Measurements from ENCODE around the gene B3GAT2.

GRCh38 chr6:70998148-70998547, 41.3 kb upstream of the B3GAT2 start:
- TF ChIP-seq CTCF (IDR thresholded peaks at IDR 0.05), result no peak
- TF ChIP-seq, protein P1, sequence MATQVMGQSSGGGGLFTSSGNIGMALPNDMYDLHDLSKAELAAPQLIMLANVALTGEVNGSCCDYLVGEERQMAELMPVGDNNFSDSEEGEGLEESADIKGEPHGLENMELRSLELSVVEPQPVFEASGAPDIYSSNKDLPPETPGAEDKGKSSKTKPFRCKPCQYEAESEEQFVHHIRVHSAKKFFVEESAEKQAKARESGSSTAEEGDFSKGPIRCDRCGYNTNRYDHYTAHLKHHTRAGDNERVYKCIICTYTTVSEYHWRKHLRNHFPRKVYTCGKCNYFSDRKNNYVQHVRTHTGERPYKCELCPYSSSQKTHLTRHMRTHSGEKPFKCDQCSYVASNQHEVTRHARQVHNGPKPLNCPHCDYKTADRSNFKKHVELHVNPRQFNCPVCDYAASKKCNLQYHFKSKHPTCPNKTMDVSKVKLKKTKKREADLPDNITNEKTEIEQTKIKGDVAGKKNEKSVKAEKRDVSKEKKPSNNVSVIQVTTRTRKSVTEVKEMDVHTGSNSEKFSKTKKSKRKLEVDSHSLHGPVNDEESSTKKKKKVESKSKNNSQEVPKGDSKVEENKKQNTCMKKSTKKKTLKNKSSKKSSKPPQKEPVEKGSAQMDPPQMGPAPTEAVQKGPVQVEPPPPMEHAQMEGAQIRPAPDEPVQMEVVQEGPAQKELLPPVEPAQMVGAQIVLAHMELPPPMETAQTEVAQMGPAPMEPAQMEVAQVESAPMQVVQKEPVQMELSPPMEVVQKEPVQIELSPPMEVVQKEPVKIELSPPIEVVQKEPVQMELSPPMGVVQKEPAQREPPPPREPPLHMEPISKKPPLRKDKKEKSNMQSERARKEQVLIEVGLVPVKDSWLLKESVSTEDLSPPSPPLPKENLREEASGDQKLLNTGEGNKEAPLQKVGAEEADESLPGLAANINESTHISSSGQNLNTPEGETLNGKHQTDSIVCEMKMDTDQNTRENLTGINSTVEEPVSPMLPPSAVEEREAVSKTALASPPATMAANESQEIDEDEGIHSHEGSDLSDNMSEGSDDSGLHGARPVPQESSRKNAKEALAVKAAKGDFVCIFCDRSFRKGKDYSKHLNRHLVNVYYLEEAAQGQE (IDR thresholded peaks at IDR 0.05; ENCODE audit: insufficient read depth in 1 of 2, low read depth in 2 of 2, low read length in 1 of 2), result no peak
- TF ChIP-seq POLR2AphosphoS5 (IDR thresholded peaks at IDR 0.05; ENCODE audit: low read depth, low read length), result no peak
- no peak for TF ChIP-seq SIN3A (IDR thresholded peaks at IDR 0.05; ENCODE audit: borderline replicate concordance, insufficient read depth, low read depth, low read length)
- no peak for TF ChIP-seq TCF7L2 (IDR thresholded peaks at IDR 0.05; ENCODE audit: low read depth, low read length)
